ENCODE data around the gene ZFYVE1.

GRCh38 chr14:72961579-72962335 is 65.1 kb downstream of the ZFYVE1 start:
- no peak for TF ChIP-seq TAF1 (IDR thresholded peaks at IDR 0.05; ENCODE audit: borderline replicate concordance, low read depth, low read length)
- TF ChIP-seq CTCF (IDR thresholded peaks at IDR 0.05 in 2 of 3, conservative IDR thresholded peaks at IDR 0.05 in 1 of 3; ENCODE audit: control insufficient read depth in 2 of 3, extremely low read depth in 1 of 3, insufficient read depth in 1 of 3, low read depth in 3 of 3, low read length in 3 of 3) = no peak
- no peak for TF ChIP-seq EZH2 (IDR thresholded peaks at IDR 0.05; ENCODE audit: borderline replicate concordance, control insufficient read depth, low read depth, low read length)
- no peak for TF ChIP-seq POLR2A (IDR thresholded peaks at IDR 0.05; ENCODE audit: low read depth, low read length)
- no peak for TF ChIP-seq CHD1 (IDR thresholded peaks at IDR 0.05; ENCODE audit: low read depth, low read length)
- TF ChIP-seq POLR2AphosphoS5 (IDR thresholded peaks at IDR 0.05; ENCODE audit: low read length) = no peak
- no peak for TF ChIP-seq RBBP5 (conservative IDR thresholded peaks at IDR 0.05)
- no peak for TF ChIP-seq MLLT1 (IDR thresholded peaks at IDR 0.05)
- no peak for TF ChIP-seq YY1 (IDR thresholded peaks at IDR 0.05; ENCODE audit: low read depth, low read length)
- no peak for TF ChIP-seq GABPA (IDR thresholded peaks at IDR 0.05; ENCODE audit: low read depth)

Data from GM12878 (cell line).